Erythroblast (primary cell): ENCODE data around the gene H2BW2.

ENCODE experiments used
- GATA1 ChIP-seq: IDR thresholded peaks from 2 replicates; pipeline ENCODE4 v1.6.1; 2011; ENCODE audit warnings: low read depth, mild to moderate bottlenecking, control low read depth, low read length, moderate library complexity
- POLR2A ChIP-seq: IDR thresholded peaks from 2 replicates; pipeline ENCODE4 v1.6.1; 2011; ENCODE audit warnings: mild to moderate bottlenecking, low read length

DNA sequence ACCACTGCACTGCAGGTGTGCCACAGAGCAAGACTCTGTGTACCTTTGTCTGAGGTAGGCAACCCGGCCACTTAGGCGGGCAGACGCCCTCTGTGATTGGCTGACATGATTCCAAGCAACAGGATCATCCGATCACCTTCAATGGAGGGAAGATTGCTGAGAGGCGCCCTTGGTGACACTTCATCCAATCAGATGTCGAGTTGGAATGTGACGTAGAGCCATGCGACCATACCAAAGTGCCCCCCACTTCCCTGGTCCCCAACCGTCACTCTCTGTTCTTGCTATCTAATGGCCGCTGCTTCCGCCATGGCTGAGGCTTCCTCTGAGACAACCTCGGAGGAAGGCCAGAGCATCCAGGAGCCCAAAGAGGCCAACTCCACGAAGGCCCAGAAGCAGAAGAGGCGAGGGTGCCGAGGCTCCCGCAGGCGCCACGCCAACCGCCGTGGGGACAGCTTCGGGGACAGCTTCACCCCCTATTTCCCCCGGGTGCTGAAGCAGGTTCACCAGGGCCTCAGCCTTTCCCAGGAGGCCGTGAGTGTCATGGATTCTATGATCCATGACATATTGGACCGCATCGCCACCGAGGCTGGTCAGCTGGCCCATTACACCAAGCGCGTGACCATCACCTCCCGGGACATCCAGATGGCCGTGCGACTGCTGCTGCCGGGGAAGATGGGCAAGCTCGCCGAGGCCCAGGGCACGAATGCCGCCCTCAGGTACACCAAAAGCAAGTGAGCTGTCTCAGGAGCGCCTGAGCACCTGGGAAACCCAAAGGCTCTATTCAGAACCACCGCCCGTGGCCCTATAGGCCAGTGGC is at the start of gene H2BW2:
- TF ChIP-seq POLR2A (no peak), GATA1 (no peak)
